Choroid plexus epithelial cell (primary cell): ENCODE results near the gene ABCD4.
A peak's percentile ranks its signal among the peaks of the same experiment; 100 is the strongest.

Source experiments
- DNase-seq: peaks from one replicate; pipeline ENCODE4 v3.0.0-alpha.2; 2010; ENCODE audit warnings: low read depth
- H3K4me3 ChIP-seq: 2 replicates; pipeline ENCODE4 v1.5.1; 2011; ENCODE audit warnings: low read depth, mild to moderate bottlenecking, control low read depth, low read length, moderate library complexity
- TF ChIP-seq, protein P1 (sequence below): conservative IDR thresholded peaks from 2 replicates; pipeline ENCODE4 v1.5.1; 2011; ENCODE audit warnings: low read depth, mild to moderate bottlenecking, control low read depth, inconsistent platforms, low read length, moderate library complexity

Gene ABCD4

DNA sequence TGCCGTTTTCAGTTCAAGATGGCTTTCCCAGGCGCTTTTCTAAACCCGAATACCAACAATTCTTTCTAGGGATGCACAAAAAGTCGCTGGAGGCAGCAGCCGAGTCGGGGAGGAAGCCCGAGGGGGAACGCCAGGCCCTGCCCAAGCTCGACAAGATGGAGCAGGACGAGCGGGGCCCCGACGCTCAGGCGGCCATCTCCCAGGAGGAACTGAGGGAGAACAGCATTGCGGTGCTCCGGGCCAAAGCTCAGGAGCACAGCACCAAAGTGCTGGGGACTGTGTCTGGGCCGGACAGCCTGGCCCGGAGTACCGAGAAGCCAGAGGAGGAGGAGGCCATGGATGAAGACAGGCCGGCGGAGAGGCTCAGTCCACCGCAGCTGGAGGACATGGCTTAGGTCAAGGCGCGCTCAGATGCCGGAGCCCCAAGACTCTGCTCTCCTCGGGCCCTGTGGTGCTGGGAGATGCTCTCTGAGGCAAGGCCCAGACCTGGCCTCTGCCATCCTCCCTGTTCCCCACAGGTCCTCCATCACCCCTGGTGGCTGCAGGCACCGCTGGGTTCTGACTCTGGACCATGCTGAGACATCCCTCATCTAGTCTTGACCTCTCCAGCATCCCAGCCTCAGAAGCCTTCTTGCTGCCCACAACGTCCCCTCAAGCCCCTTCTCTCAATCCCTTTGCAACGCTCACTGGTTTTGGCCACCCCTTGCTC, 42.1 kb downstream of the ABCD4 start:
- no peak overlapping the region for H3K4me3 ChIP-seq
- no peak for DNase-seq
- TF ChIP-seq, protein P1, sequence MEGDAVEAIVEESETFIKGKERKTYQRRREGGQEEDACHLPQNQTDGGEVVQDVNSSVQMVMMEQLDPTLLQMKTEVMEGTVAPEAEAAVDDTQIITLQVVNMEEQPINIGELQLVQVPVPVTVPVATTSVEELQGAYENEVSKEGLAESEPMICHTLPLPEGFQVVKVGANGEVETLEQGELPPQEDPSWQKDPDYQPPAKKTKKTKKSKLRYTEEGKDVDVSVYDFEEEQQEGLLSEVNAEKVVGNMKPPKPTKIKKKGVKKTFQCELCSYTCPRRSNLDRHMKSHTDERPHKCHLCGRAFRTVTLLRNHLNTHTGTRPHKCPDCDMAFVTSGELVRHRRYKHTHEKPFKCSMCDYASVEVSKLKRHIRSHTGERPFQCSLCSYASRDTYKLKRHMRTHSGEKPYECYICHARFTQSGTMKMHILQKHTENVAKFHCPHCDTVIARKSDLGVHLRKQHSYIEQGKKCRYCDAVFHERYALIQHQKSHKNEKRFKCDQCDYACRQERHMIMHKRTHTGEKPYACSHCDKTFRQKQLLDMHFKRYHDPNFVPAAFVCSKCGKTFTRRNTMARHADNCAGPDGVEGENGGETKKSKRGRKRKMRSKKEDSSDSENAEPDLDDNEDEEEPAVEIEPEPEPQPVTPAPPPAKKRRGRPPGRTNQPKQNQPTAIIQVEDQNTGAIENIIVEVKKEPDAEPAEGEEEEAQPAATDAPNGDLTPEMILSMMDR: no peak

DNA sequence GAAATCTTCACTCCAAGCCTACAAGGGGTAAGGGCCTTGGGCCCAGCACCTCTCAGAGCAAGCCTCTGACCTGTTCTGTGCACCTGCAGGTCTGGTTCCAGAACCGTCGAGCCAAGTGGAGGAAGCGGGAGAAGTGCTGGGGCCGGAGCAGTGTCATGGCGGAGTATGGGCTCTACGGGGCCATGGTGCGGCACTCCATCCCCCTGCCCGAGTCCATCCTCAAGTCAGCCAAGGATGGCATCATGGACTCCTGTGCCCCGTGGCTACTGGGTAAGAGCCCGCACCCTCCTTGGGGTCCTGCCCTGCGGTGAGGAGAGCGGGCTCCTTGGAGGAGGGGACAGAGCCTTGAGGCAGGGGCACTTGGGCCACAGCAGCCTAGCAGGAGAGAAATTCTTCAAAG, 43.2 kb downstream of the ABCD4 start:
- no peak overlapping the region for H3K4me3 ChIP-seq
- TF ChIP-seq, protein P1: no peak
- no peak for DNase-seq

DNA sequence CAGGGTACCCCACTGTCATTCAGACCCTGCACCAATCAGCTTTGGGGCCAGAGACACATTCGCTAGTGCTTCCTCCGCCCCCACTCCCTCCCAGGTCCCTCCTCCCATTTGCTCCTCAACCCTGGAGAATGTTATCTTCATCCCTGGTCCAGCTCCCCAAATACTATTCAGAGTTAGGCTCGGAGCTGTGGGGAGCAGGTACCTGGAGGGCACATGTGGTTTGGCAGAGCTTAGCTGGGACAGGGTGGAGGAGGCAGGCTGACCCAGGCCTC, 44.0 kb downstream of the ABCD4 start:
- TF ChIP-seq, protein P1: no peak
- DNase-seq: no peak
- H3K4me3 ChIP-seq: no peak overlapping the region

DNA sequence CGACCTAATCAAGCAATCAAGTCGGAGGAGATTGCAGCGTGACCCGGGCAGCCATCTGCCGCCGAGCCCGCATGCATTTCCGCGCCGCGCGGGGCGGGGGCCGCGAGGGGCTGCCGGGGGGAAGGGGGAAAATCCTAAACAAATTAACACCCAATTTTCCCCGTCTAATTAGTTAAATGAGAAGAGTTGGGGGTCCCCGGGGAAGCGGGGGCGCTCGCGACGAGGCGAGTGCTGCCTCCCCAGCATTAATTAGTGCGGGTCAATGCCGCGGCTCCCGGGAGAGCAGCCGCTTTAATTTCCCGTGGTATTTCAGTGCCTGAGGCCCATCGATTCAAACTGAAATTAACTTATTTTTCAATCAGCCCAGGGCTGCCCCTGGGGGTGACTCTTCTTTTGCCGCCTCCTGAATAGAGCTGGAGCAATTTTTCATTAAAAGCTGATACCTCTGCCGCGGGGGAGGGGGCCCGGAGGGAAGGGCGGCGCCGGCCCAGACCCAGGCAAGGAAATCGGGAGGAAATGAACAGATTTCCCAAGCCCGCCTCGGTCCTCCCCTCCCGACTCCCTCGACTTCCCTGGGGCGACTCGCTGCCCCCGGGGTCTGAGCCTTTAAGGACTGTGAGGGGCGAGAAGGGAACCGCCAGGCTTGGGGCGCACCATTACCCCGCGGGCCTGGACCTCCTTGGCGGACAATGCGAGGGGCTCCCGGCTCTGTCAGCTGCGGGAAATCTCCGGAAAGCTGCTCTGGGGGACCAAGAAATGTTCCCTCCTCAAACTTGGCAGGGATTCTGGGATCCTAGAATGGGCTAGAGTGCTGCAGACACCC, 44.6 kb downstream of the ABCD4 start:
- H3K4me3 ChIP-seq: peak overlapping the region; percentile 60
- DNase-seq: no peak
- TF ChIP-seq, protein P1: peak; percentile 3

DNA sequence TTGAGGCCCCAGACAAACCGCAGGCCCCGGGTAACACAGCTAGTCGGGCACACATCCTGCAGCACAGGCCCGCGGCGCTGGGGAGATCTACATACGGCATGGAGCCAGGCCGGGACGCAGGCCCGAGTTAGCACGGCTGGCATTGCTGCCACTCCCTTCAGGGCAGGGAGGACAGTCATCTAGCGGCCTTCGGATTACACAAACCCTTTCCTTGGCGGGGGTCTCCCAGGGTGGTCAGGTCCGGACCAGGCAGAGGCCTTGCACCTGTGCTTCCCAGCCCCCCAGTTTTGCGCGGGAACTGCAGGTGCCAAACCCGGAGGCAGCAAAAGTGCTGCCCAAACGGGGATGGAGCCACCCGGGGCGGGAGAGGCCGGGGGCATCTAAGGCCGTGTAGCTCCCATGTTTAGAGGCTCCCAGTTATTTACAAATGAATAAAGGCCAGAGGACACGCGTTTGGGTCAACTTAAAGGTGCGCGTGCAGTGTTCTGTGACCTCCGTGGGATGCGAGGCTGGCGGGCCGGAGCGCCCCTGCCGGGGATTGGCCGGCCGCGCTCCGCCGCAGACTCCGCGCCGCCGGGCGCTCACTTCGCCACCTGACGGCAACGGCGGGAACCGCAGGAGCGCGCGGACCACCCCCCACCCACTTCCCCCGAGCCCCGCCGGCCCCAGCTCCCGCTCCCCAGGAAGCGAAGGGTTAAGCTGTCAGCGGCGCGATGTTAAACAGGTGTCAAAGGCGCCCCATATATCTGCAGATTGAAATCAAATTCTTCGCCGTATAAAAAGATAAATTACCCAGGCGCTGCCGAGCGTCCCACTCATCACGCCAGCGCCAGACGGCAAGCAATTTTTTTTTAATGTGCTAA, 45.4 kb downstream of the ABCD4 start:
- peak overlapping the region; percentile 60 for H3K4me3 ChIP-seq
- TF ChIP-seq, protein P1: peak; percentile 56
- peak; percentile 16 for DNase-seq

DNA sequence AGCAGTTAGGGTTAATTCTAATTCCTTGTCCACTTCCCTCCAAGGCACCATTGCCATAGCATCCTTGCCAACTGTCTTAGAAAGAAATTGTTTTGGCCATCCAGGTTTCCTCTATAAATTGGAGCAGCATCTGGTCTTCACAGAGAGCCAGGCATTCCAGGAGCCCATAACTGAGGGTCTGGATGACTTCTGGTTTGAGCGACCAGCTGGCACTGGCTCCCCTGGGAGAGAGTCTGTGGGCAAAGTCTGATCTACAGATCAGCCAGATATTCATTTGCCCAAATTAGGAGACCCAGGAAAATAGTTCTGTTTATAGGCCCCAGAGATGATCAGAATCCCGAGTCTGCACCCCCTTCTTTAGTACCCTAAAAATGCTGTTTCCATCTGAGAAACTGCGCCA, 47.5 kb downstream of the ABCD4 start:
- DNase-seq: no peak
- TF ChIP-seq, protein P1: no peak

More for the DNA sequence above, 47.5 kb downstream of the ABCD4 start:
- no peak overlapping the region for H3K4me3 ChIP-seq
